Measurements from ENCODE around the gene FBXW12.

DNA sequence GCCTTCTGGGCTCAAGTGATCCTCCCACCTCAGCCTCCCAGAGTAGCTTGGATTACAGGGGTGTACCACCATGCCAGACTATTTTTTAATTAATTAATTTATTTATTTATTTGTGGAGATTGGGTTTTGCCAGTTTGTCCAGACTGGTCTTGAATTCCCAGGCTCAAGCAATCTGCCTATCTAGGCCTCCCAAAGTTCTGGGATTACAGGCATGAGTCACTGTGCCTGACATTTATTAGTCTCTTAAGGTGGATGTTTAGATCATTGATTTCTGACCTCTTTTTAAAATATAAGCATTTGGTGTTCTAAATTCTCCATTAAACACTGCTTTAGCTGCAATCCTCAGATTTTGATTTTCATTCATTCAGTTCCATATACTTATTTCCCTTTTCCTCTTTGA lies 15.6 kb downstream of the FBXW12 start:
- TF ChIP-seq CTCF (IDR thresholded peaks at IDR 0.05): no peak
- TF ChIP-seq POLR2A (IDR thresholded peaks at IDR 0.05): no peak

Measured in lower leg skin (tissue), 3 donors.